Gastroesophageal sphincter (tissue), 4 donors: ENCODE results near the gene PLIN5. TPM values are rescaled to one million over a fixed set of nuclear protein-coding genes. Genes with fewer than 3 reads are reported as not detected.

ENCODE experiments used
- ATAC-seq: fragments of 150-250 bp; one replicate; pipeline ENCODE4 v1.9.1; 2016; ENCODE audit warnings: mild to moderate bottlenecking, moderate library complexity
- H3K27ac ChIP-seq, 4 donors: fragments of 200-600 bp; sonication (generic) in 3 of 4; 1 replicate in 3 of 4; 2 replicates in 1 of 4; pipeline ENCODE4 v1.5.1; 2016 to 2019
- H3K27me3 ChIP-seq: fragments of 200-600 bp; sonication (generic); one replicate; pipeline ENCODE4 v1.5.1; 2019
- H3K36me3 ChIP-seq, 2 donors: fragments of 200-600 bp; sonication (generic); one replicate each; pipeline ENCODE4 v1.5.1; 2019; ENCODE audit warnings: control low read depth in 1 of 2
- H3K4me1 ChIP-seq, 3 donors: fragments of 200-600 bp; sonication (generic); 1 replicate in 2 of 3; 2 replicates in 1 of 3; pipeline ENCODE4 v1.5.1; 2016 to 2019; ENCODE audit warnings: control low read depth in 2 of 3
- H3K4me3 ChIP-seq, 2 donors: fragments of 200-600 bp; sonication (generic); one replicate each; pipeline ENCODE4 v1.5.1; 2019; ENCODE audit warnings: mild to moderate bottlenecking in 1 of 2, moderate library complexity in 1 of 2
- H3K9me3 ChIP-seq, 3 donors: fragments of 200-600 bp; sonication (generic); one replicate each; pipeline ENCODE4 v1.5.1; 2017 to 2019; ENCODE audit warnings: control low read depth in 2 of 3
- EP300 ChIP-seq: sonication (generic); formaldehyde crosslinking; IDR thresholded peaks from one replicate; pipeline ENCODE4 v1.6.1; 2017; ENCODE audit warnings: antibody characterized with exemption, mild to moderate bottlenecking
- POLR2A ChIP-seq, 2 donors: fragments of 450-650 bp; IDR thresholded peaks; one replicate each; pipeline ENCODE4 v1.6.1; 2017; ENCODE audit warnings: antibody characterized with exemption in 2 of 2, mild to moderate bottlenecking in 2 of 2, moderate library complexity in 1 of 2
- POLR2AphosphoS5 ChIP-seq: sonication (generic); formaldehyde crosslinking; IDR thresholded peaks from one replicate; pipeline ENCODE4 v1.6.1; 2017; ENCODE audit warnings: antibody characterized with exemption
- WGBS, 2 donors: methylation state at CpG; one replicate each; pipeline ENCODE4 v1.1.5; 2018; ENCODE audit warnings: low coverage in 1 of 2; 5-methylcytosine and 5-hydroxymethylcytosine counted together
- total RNA-seq, 4 donors: library from RNA; depleted of rRNA; stranded (reverse); fragments of >200 nt; gene quantifications; one replicate each; pipeline ENCODE4 v1.1.0, GENCODE V29; 2016
- TF ChIP-seq, protein P1 (sequence below), 4 experiments: fragments of 200-600 bp in 2 of 4; fragments of 450-650 bp in 2 of 4; sonication (generic) in 1 of 4; IDR thresholded peaks; one replicate each; pipeline ENCODE4 v1.5.1; 2017 to 2019; ENCODE audit warnings: antibody characterized with exemption in 4 of 4, mild to moderate bottlenecking in 2 of 4, moderate library complexity in 2 of 4

Gene PLIN5
- total RNA-seq, 4 donors from 2014 or later: 0.49 to 24.3 (median 11.2) TPM

DNA sequence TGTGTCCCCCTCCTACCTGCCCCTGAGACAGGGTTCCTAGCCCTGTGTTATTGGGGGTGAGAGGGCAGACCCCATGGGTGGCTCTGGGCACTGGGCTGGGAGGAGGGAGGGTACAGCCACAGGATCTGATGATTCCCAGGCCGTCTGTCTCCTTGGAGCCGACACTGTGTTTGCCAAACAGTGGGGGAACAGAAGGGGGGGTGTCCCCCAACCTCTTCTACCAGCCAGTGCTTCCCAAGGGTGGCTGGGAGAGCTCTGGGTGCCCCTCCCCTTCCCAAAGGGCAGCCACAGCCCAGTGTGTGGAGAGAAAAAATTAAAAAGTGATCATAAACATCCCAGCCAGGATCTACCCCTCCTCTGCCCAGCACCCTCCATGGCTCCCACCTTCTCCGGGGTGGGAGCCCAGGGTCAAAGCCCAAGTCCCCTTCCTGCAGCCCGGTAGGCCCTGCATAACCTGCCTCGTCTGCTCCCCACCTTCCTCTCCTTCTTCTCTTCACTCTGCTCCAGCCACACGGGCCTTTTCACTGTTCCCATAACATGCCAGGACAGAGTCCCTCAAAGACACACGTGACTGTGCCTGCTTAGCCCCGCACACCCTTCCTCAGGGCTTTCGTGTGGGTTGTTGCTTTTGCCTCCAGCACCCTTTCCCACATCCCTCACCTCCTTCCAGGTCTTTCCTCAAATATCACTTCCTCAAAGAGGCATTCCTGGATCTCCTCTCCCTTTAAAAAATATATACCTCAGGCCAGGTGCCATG lies 15.3 kb downstream of the PLIN5 start:
- H3K9me3 ChIP-seq: no peaks in the 10 kb centered on the region
- peak overlapping the region in 1 of 2 donors; percentile 62 for H3K4me3 ChIP-seq
- TF ChIP-seq POLR2AphosphoS5: peak; percentile 42
- TF ChIP-seq, protein P1, sequence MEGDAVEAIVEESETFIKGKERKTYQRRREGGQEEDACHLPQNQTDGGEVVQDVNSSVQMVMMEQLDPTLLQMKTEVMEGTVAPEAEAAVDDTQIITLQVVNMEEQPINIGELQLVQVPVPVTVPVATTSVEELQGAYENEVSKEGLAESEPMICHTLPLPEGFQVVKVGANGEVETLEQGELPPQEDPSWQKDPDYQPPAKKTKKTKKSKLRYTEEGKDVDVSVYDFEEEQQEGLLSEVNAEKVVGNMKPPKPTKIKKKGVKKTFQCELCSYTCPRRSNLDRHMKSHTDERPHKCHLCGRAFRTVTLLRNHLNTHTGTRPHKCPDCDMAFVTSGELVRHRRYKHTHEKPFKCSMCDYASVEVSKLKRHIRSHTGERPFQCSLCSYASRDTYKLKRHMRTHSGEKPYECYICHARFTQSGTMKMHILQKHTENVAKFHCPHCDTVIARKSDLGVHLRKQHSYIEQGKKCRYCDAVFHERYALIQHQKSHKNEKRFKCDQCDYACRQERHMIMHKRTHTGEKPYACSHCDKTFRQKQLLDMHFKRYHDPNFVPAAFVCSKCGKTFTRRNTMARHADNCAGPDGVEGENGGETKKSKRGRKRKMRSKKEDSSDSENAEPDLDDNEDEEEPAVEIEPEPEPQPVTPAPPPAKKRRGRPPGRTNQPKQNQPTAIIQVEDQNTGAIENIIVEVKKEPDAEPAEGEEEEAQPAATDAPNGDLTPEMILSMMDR (IDR thresholded peaks at IDR 0.05): no peak
- peaks cover 0 to 52% (median 12%) of the 10 kb centered on the region in 3 donors for H3K4me1 ChIP-seq
- no peaks in the 10 kb centered on the region for H3K27me3 ChIP-seq
- H3K27ac ChIP-seq: peak overlapping the region; percentile 78 to 99 (median 91)
- H3K36me3 ChIP-seq: peaks cover 0 to 5% of the 10 kb centered on the region in 2 donors
- 17 to 27% methylated on average over 7 to 9 of the region's 9 CpGs for WGBS, 2 donors
- peak; percentile 37 for ATAC-seq

DNA sequence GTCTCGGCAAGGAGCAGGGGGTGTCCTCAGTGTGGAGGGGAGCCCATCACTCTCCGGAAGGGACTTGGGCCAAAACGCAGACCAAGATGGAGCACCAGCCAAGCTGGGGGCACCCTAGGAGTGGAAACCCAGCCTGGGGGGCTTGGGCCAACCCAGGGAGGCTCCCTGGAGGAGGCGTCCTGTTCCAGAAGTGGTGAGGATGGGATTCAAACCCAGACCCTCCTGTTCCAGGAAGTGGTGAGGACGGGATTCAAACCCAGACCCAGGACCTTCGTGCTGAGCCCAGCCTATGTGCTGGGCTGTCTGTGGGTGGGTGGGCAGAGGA lies 15.9 kb downstream of the PLIN5 start:
- H3K9me3 ChIP-seq: no peaks in the 10 kb centered on the region
- peaks cover 0 to 5% of the 10 kb centered on the region in 2 donors for H3K36me3 ChIP-seq
- peak overlapping the region; percentile 78 to 99 (median 91) for H3K27ac ChIP-seq
- no peaks in the 10 kb centered on the region for H3K27me3 ChIP-seq
- peaks cover 0 to 53% (median 12%) of the 10 kb centered on the region in 3 donors for H3K4me1 ChIP-seq
- WGBS, 2 donors: 67% methylated on average over 1 of the region's 6 CpGs; no CpG with 5 or more reads in 1 of the 2 donors
- TF ChIP-seq POLR2AphosphoS5: no peak
- no peak for TF ChIP-seq EP300
- TF ChIP-seq, protein P1 (IDR thresholded peaks at IDR 0.05): no peak
- no peak for TF ChIP-seq POLR2A (IDR thresholded peaks at IDR 0.05)
- no peak for ATAC-seq
- peak overlapping the region in 1 of 2 donors; percentile 62 for H3K4me3 ChIP-seq

DNA sequence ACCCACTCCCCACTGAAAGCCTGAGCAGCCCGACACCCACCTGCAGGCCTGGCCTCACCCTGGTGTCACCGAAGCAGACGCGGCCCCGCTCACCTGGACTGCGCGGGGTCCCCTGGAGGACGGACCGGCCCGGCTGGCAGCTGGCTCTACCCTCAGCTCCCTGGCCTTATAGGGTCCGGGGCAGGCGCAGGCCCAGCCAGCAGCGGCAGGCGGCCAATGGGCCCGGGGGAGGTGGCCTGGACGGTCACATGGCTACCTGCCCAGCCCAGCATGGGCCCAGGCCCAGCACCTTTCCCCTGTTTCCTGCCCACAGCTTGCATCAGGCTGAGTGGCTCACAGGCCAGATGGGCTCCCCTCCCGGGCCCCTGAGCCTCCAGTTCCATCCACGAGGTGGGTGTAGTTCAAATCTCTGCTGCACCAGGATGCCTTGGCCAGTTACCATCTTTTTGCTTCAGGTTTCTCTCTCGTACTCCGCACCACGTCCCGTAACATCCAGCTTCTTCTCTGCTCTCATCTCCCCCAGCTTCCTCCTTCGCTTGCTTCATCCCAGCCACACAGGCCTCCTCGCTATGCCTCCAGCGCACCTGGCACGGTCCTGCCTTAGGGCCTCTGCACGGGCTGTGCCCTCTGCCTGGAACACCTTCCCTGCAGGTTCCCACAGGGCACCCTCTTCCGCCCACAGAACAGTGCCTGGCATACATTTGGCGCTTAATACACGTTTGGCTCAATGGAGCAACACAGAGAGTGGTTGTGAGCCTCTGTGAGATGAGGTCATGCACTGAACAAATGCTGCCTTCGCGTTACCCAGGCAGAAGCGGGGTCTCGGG lies 16.5 kb downstream of the PLIN5 start, which contains the start of gene PLIN4:
Gene PLIN4, minus strand, starts transcription at position 142 of the 827 bp plus-strand sequence. CDS start 214 bp downstream, outside the sequence.
- Histone ChIP-seq H3K27ac (peak within 1 kb of the TSS; percentile 78 to 99 (median 91)), H3K4me3 (peak within 1 kb of the TSS; percentile 36 to 62), H3K9me3 (no peaks in the 10 kb centered on the region), H3K36me3 (peaks cover 0 to 11% of the 10 kb centered on the region in 2 donors), H3K27me3 (no peaks in the 10 kb centered on the region), H3K4me1 (peaks cover 0 to 58% (median 12%) of the 10 kb centered on the region in 3 donors)
- WGBS, 2 donors: 0 to 23% methylated on average over 4 to 8 of the region's 34 CpGs
- TF ChIP-seq EP300: no peak
- peak; percentile 72 to 91 for TF ChIP-seq POLR2A (IDR thresholded peaks at IDR 0.05)
- peak; percentile 96 for TF ChIP-seq POLR2AphosphoS5
- TF ChIP-seq, protein P1 (IDR thresholded peaks at IDR 0.05): peak in 2 of 4 experiments; percentile 3 to 23
- ATAC-seq: peak; percentile 94

DNA sequence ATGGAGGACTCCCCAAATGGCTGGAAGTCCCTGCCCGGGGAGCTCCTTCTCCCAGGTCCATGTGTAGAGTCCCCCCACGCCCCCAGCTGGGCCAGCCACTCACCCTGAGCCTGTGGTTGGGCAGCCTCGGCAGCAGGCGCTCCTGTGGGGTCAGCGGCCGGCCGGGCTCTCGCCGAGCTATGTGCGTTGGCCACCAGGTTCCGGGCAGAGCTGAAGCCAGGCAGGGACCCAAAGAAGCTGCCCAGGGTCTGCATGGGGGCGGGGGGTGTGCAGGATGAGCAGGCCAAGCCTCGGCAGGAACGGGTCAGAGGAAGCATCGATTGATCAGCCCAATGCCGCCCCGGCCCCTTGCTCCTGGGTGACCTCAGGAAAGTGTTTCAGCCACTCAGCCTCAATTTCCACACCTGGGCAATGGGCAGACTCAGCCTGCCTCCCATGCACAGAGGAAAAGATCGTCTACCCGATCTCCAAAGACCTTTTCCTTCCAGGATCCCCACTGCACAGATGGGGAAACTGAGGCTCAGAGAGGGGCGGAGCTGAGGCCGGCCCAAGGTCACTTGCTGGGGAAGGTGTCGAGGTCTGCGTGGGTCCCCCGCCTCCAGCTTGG lies 17.5 kb downstream of the PLIN5 start:
- peak overlapping the region; percentile 65 to 99 (median 91) for H3K27ac ChIP-seq
- H3K4me1 ChIP-seq: peaks cover 0 to 55% (median 12%) of the 10 kb centered on the region in 3 donors
- 48% methylated on average over 8 of the region's 24 CpGs; no CpG with 5 or more reads in 1 of the 2 donors for WGBS, 2 donors
- H3K27me3 ChIP-seq: no peaks in the 10 kb centered on the region
- no peak for TF ChIP-seq EP300
- TF ChIP-seq, protein P1 (IDR thresholded peaks at IDR 0.05): no peak
- no peak for TF ChIP-seq POLR2A (IDR thresholded peaks at IDR 0.05)
- no peak for TF ChIP-seq POLR2AphosphoS5
- no peak for ATAC-seq
- no peaks in the 10 kb centered on the region for H3K9me3 ChIP-seq
- peaks cover 0 to 18% of the 10 kb centered on the region in 2 donors for H3K36me3 ChIP-seq
- peak overlapping the region; percentile 36 to 62 for H3K4me3 ChIP-seq
